ENCODE data around the gene THOC6. TPM values are rescaled to one million over a fixed set of nuclear protein-coding genes. Genes with fewer than 3 reads are reported as not detected.

The THOC6 gene
- total RNA-seq, 2 experiments from 2014 or later: 33.6 to 36.0 TPM

GRCh38 chr16:3025032-3026002 lies 1.5 kb downstream of the THOC6 start:
- intact Hi-C loops (cut with micrococcal nuclease; ENCODE audit: unreplicated experiment): no loop called here

GRCh38 chr16:3026003-3026378 lies 2.2 kb downstream of the THOC6 start:
- TSS peak; percentile 7 for BruUV-seq (replicated peaks)
- Histone ChIP-seq H3K79me2 (ENCODE audit: insufficient read depth, low read depth, low read length) (no peaks in the 10 kb centered on the region), H2AFZ (ENCODE audit: low read length) (no peak overlapping the region), H3K4me3 (ENCODE audit: low read depth, low read length, poor library complexity, severe bottlenecking) (no peak overlapping the region), H3K9me2 (ENCODE audit: insufficient read depth, low read length) (no peaks in the 10 kb centered on the region), H3K9me3 (ENCODE audit: low read length) (no peaks in the 10 kb centered on the region), H4K20me1 (ENCODE audit: insufficient read depth, low read length) (no peaks in the 10 kb centered on the region; the same call in 1 of the 2 replicates), H3K27ac (ENCODE audit: low read depth, low read length, poor library complexity, severe bottlenecking) (no peak overlapping the region), H3K4me2 (ENCODE audit: low read length) (no peak overlapping the region), H3K36me3 (ENCODE audit: insufficient read depth, low read length) (peaks cover 16% of the 10 kb centered on the region), H3K4me1 (ENCODE audit: insufficient read depth, low read length, poor library complexity, severe bottlenecking) (peaks cover 35% of the 10 kb centered on the region)
- TF ChIP-seq CTCF (conservative IDR thresholded peaks at IDR 0.05; ENCODE audit: low read length): no peak
- TF ChIP-seq EZH2phosphoT487 (IDR thresholded peaks at IDR 0.05; ENCODE audit: borderline replicate concordance, low read depth, low read length): no peak
- CTCF ChIA-PET (ENCODE audit: unreplicated experiment): no interaction called here
- intact Hi-C loops (cut with micrococcal nuclease; ENCODE audit: unreplicated experiment): no loop called here
- no peak for DNase-seq (ENCODE audit: low spot score)
- POLR2A ChIA-PET: no interaction called here

More at GRCh38 chr16:3025032-3026002, 1.5 kb downstream of the THOC6 start:
- Histone ChIP-seq H3K79me2 (ENCODE audit: insufficient read depth, low read depth, low read length) (no peaks in the 10 kb centered on the region), H3K9me2 (ENCODE audit: insufficient read depth, low read length) (no peaks in the 10 kb centered on the region), H4K20me1 (ENCODE audit: insufficient read depth, low read length) (no peaks in the 10 kb centered on the region; the same call in 1 of the 2 replicates), H3K36me3 (ENCODE audit: insufficient read depth, low read length) (peaks cover 16% of the 10 kb centered on the region), H3K4me3 (ENCODE audit: low read depth, low read length, poor library complexity, severe bottlenecking) (no peak overlapping the region), H3K4me2 (ENCODE audit: low read length) (no peak overlapping the region), H3K9me3 (ENCODE audit: low read length) (no peaks in the 10 kb centered on the region), H3K27ac (ENCODE audit: low read depth, low read length, poor library complexity, severe bottlenecking) (no peak overlapping the region), H2AFZ (ENCODE audit: low read length) (no peak overlapping the region), H3K4me1 (ENCODE audit: insufficient read depth, low read length, poor library complexity, severe bottlenecking) (peaks cover 42% of the 10 kb centered on the region)
- no peak for DNase-seq (ENCODE audit: low spot score)
- ChIA-PET POLR2A (interaction anchor here (0.7 kb wide), 1 partner anchor 110 kb away, joined by 3 read pairs; no protein-coding TSS in a partner anchor), CTCF (ENCODE audit: unreplicated experiment) (interaction anchor here (0.6 to 1.0 kb wide), 3 partner anchors 18 to 157 kb away, joined by 3 to 4 read pairs (median 3); no protein-coding TSS in a partner anchor)
- TF ChIP-seq CTCF (conservative IDR thresholded peaks at IDR 0.05; ENCODE audit: low read length) (no peak), EZH2phosphoT487 (IDR thresholded peaks at IDR 0.05; ENCODE audit: borderline replicate concordance, low read depth, low read length) (no peak)
- BruUV-seq (replicated peaks): no TSS peak

All from OCI-LY7 (cell line).